ENCODE data around the gene GABRB3.

GABRB3 gene

GRCh38 chr15:26698555-26698954, 74.3 kb downstream of the GABRB3 start:
- POLR2A ChIA-PET: no interaction called here
- TF ChIP-seq ZNF37A (tag by site-specific recombination; IDR thresholded peaks at IDR 0.05): no peak
- H3K4me3 ChIP-seq (ENCODE audit: low read depth, low read length): no peak overlapping the region
- CTCF ChIA-PET: interaction anchor here (0.5 kb wide), 1 partner anchor 9 kb away, joined by 3 read pairs; no protein-coding TSS in a partner anchor
- no peaks in the 10 kb centered on the region for H3K9me3 ChIP-seq (ENCODE audit: control insufficient read depth, insufficient read depth, low read depth, low read length)
- H3K36me3 ChIP-seq (ENCODE audit: control insufficient read depth in 2 of 2, insufficient read depth in 1 of 2, low read length in 2 of 2): no peaks in the 10 kb centered on the region
- no peak overlapping the region for H3K27ac ChIP-seq (ENCODE audit: extremely low read depth, low read depth, low read length)
- H3K4me1 ChIP-seq (ENCODE audit: control insufficient read depth, insufficient read depth, low read length): no peaks in the 10 kb centered on the region

GRCh38 chr15:26697913-26698312, 75.0 kb downstream of the GABRB3 start:
- no peak overlapping the region for H3K4me3 ChIP-seq (ENCODE audit: low read depth, low read length)
- POLR2A ChIA-PET: no interaction called here
- TF ChIP-seq PRDM10 (tag by site-specific recombination; IDR thresholded peaks at IDR 0.05) (no peak), ZEB2 (tag by site-specific recombination; IDR thresholded peaks at IDR 0.05) (no peak), ZNF513 (tag by site-specific recombination; IDR thresholded peaks at IDR 0.05) (no peak), ZNF2 (tag by site-specific recombination; IDR thresholded peaks at IDR 0.05) (no peak), BCL11B (tag by site-specific recombination; IDR thresholded peaks at IDR 0.05; ENCODE audit: low read depth) (no peak), ZNF341 (tag by site-specific recombination; IDR thresholded peaks at IDR 0.05; ENCODE audit: low read depth) (no peak), ZBTB20 (tag by site-specific recombination; IDR thresholded peaks at IDR 0.05) (no peak), ZNF416 (tag by site-specific recombination; IDR thresholded peaks at IDR 0.05) (no peak), ZNF645 (tag by site-specific recombination; IDR thresholded peaks at IDR 0.05) (no peak), ZSCAN30 (tag by site-specific recombination; IDR thresholded peaks at IDR 0.05) (no peak), ZNF626 (tag by site-specific recombination; IDR thresholded peaks at IDR 0.05) (no peak), ZNF777 (tag by site-specific recombination; IDR thresholded peaks at IDR 0.05; ENCODE audit: borderline replicate concordance) (no peak), ZSCAN5A (tag by site-specific recombination; IDR thresholded peaks at IDR 0.05) (no peak), ZNF394 (tag by site-specific recombination; IDR thresholded peaks at IDR 0.05; ENCODE audit: borderline replicate concordance) (no peak), ZNF398 (tag by site-specific recombination; IDR thresholded peaks at IDR 0.05) (no peak), ZNF610 (tag by site-specific recombination; IDR thresholded peaks at IDR 0.05; ENCODE audit: borderline replicate concordance) (no peak), ZNF449 (tag by site-specific recombination; IDR thresholded peaks at IDR 0.05) (no peak)
- no peaks in the 10 kb centered on the region for H3K9me3 ChIP-seq (ENCODE audit: control insufficient read depth, insufficient read depth, low read depth, low read length)
- no peaks in the 10 kb centered on the region for H3K4me1 ChIP-seq (ENCODE audit: control insufficient read depth, insufficient read depth, low read length)
- CTCF ChIA-PET: no interaction called here
- H3K36me3 ChIP-seq (ENCODE audit: control insufficient read depth in 2 of 2, insufficient read depth in 1 of 2, low read length in 2 of 2): no peaks in the 10 kb centered on the region
- H3K27ac ChIP-seq (ENCODE audit: extremely low read depth, low read depth, low read length): no peak overlapping the region

All from HEK293 (cell line).